B cell (primary cell): ENCODE measurements around the gene CEACAM3. TPM values are rescaled to one million over a fixed set of nuclear protein-coding genes. Genes with fewer than 3 reads are reported as not detected.

ENCODE experiments used
- ATAC-seq: fragments of 200-7000 bp; cut with Tn5 transposase; one replicate; pipeline ENCODE4 v1.10.0; 2021; ENCODE audit warnings: low read depth, mild to moderate bottlenecking, moderate number of reproducible peaks, moderate library complexity
- CTCF ChIA-PET: fragments of 350-600 bp; sonication (Branson Sonifier 250); formaldehyde crosslinking; loops from one replicate; lab custom pipeline; 2021; ENCODE audit warnings: antibody characterized with exemption, inconsistent platforms; lab: Charles Lee
- POLR2A ChIA-PET: fragments of 350-600 bp; sonication (Branson Sonifier 250); formaldehyde crosslinking; loops from one replicate; lab custom pipeline; 2021; ENCODE audit warnings: antibody characterized with exemption; lab: Charles Lee
- DNase-seq: peaks from one replicate; pipeline ENCODE4 v3.0.0; 2013
- H2AFZ ChIP-seq: 2 replicates; pipeline ENCODE4 v1.6.1; 2012; ENCODE audit warnings: mild to moderate bottlenecking, low read depth, low read length; ENCODE audit not compliant: insufficient read depth, poor library complexity, severe bottlenecking
- H3K27ac ChIP-seq, 2 donors: 1 replicate in 1 of 2; 2 replicates in 1 of 2; pipeline ENCODE4 v1.5.1; 2012 to 2013; ENCODE audit warnings: low read length in 2 of 2, mild to moderate bottlenecking in 2 of 2, moderate library complexity in 1 of 2
- H3K27me3 ChIP-seq, 4 experiments: fragments of 200-600 bp in 1 of 4; sonication (generic) in 1 of 4; replicated peaks in 1 of 4; 1 replicate in 2 of 4; 2 replicates in 2 of 4; pipeline versions ENCODE4 v1.6.1 to v1.7.0; 2013 to 2016; ENCODE audit warnings: low read length in 3 of 4, mild to moderate bottlenecking in 2 of 4, mixed read lengths in 1 of 4, moderate library complexity in 1 of 4; ENCODE audit not compliant: insufficient read depth in 4 of 4, control insufficient read depth in 3 of 4; ENCODE audit errors: control extremely low read depth in 1 of 4
- H3K36me3 ChIP-seq, 2 experiments: replicated peaks in 1 of 2; 1 replicate in 1 of 2; 2 replicates in 1 of 2; pipeline versions ENCODE4 v1.6.1 to v1.7.1; 2013; ENCODE audit warnings: low read length in 1 of 2; ENCODE audit not compliant: insufficient read depth in 2 of 2, control insufficient read depth in 1 of 2; ENCODE audit errors: control extremely low read depth in 1 of 2, extremely low read depth in 1 of 2
- H3K4me1 ChIP-seq, 2 donors: fragments of 200-600 bp in 1 of 2; sonication (generic) in 1 of 2; 1 replicate in 1 of 2; 2 replicates in 1 of 2; pipeline versions ENCODE4 v1.5.1 to v1.6.1; 2013 to 2017; ENCODE audit warnings: low read length in 2 of 2; ENCODE audit not compliant: control insufficient read depth in 2 of 2, insufficient read depth in 2 of 2
- H3K4me2 ChIP-seq: replicated peaks from 2 replicates; pipeline ENCODE3; 2012; ENCODE audit warnings: mild to moderate bottlenecking, low read depth, low read length; ENCODE audit not compliant: poor library complexity, severe bottlenecking
- H3K4me3 ChIP-seq, 5 experiments: fragments of 200-600 bp in 1 of 5; sonication (generic) in 1 of 5; 1 replicate in 3 of 5; 2 replicates in 2 of 5; pipeline versions ENCODE4 v1.5.1 to v1.7.0; 2011 to 2016; ENCODE audit warnings: low read length in 4 of 5, mild to moderate bottlenecking in 4 of 5, low read depth in 2 of 5, control low read depth in 1 of 5, moderate library complexity in 1 of 5; ENCODE audit not compliant: insufficient read depth in 1 of 5; ENCODE audit errors: control extremely low read depth in 1 of 5, extremely low read depth in 1 of 5
- H3K79me2 ChIP-seq: fragments of 200-600 bp; sonication (generic); one replicate; pipeline ENCODE4 v1.6.0; 2016; ENCODE audit warnings: low read length; ENCODE audit not compliant: control insufficient read depth, insufficient read depth
- H3K9ac ChIP-seq: fragments of 200-600 bp; sonication (generic); 2 replicates; pipeline ENCODE4 v1.6.1; 2017; ENCODE audit warnings: mild to moderate bottlenecking, low read length, moderate library complexity
- H3K9me3 ChIP-seq, 3 donors: one replicate each; pipeline versions ENCODE4 v1.6.1 to v1.7.1; 2013; ENCODE audit warnings: low read length in 2 of 3; ENCODE audit not compliant: control insufficient read depth in 2 of 3, insufficient read depth in 1 of 3; ENCODE audit errors: control extremely low read depth in 1 of 3
- H4K20me1 ChIP-seq: 2 replicates; pipeline ENCODE4 v1.6.0; 2012; ENCODE audit warnings: mild to moderate bottlenecking, low read length; ENCODE audit not compliant: insufficient read depth, control insufficient read depth, poor library complexity, severe bottlenecking
- H3K27ac Mint-ChIP-seq: one replicate; pipeline ENCODE4 v1.8.0; 2021; ENCODE audit warnings: mixed read lengths
- H3K27me3 Mint-ChIP-seq: one replicate; pipeline ENCODE4 v1.8.0; 2021; ENCODE audit warnings: mixed read lengths
- H3K4me1 Mint-ChIP-seq: one replicate; pipeline ENCODE4 v1.8.0; 2021; ENCODE audit warnings: mixed read lengths
- H3K4me3 Mint-ChIP-seq: one replicate; pipeline ENCODE4 v1.8.0; 2021; ENCODE audit warnings: mixed read lengths
- H3K9me3 Mint-ChIP-seq: one replicate; pipeline ENCODE4 v1.8.0; 2022; ENCODE audit warnings: mixed read lengths; ENCODE audit not compliant: insufficient read depth
- CTCF ChIP-seq: fragments of 200-600 bp; IDR thresholded peaks from one replicate; pipeline ENCODE4 v1.8.0; 2022; ENCODE audit warnings: antibody characterized with exemption, mild to moderate bottlenecking
- EZH2 ChIP-seq: IDR thresholded peaks from 2 replicates; pipeline ENCODE4 v1.6.1; 2012; ENCODE audit warnings: borderline replicate concordance, low read depth, mild to moderate bottlenecking, moderate library complexity, low read length; ENCODE audit not compliant: insufficient read depth, poor library complexity, severe bottlenecking
- WGBS: methylation state at CpG from one replicate; pipeline ENCODE4 v1.1.5; 2013; ENCODE audit warnings: missing lambda C conversion rate; ENCODE audit not compliant: insufficient coverage; 5-methylcytosine and 5-hydroxymethylcytosine counted together
- intact Hi-C: fragments of 100-400 bp; cut with micrococcal nuclease; formaldehyde crosslinking; loops from one replicate; pipeline ENCODE4 v1.10.0; 2022
- polyA plus RNA-seq: library from polyadenylated mRNA; depleted of rRNA; stranded (reverse); fragments of >200 nt; gene quantifications from 2 replicates; pipeline ENCODE4 v1.2.3, GENCODE V29; 2012
- total RNA-seq, 2 donors: library from RNA; stranded (reverse); fragments of 120-200 nt in 1 of 2; gene quantifications; 1 replicate in 1 of 2; 2 replicates in 1 of 2; pipeline versions ENCODE4 v1.2.3 to v1.2.4, GENCODE V29; 2013 to 2022

CEACAM3 gene
- total and polyA plus RNA-seq, 2 donors (not counting 1 experiment from before 2014, with no cell fraction given) = not detected

GRCh38 chr19:41801792-41802211, 5.4 kb downstream of the CEACAM3 start:
- peaks cover 4% of the 10 kb centered on the region for H3K9me3 Mint-ChIP-seq
- no peak for TF ChIP-seq EZH2
- no peak for TF ChIP-seq CTCF
- ChIA-PET CTCF (interaction anchor here (0.9 to 7.1 kb wide), 6 partner anchors 8 to 49 kb away, joined by 3 to 63 read pairs (median 19); partner anchors contain the start of gene CEACAM3), POLR2A (no interaction called here)
- H3K36me3 ChIP-seq = no peaks in the 10 kb centered on the region
- no peaks in the 10 kb centered on the region for H3K27me3 ChIP-seq
- H3K4me2 ChIP-seq = peak overlapping the region; percentile 55
- H3K9me3 ChIP-seq = peaks cover 0 to 5% (median 0%) of the 10 kb centered on the region in 3 donors
- no peaks in the 10 kb centered on the region for H4K20me1 ChIP-seq
- H3K4me1 Mint-ChIP-seq = peaks cover 41% of the 10 kb centered on the region
- peaks cover 29 to 46% of the 10 kb centered on the region in 2 donors for H3K4me1 ChIP-seq
- no peaks in the 10 kb centered on the region for H3K79me2 ChIP-seq
- H3K9ac ChIP-seq = peak overlapping the region; percentile 25
- ATAC-seq (peak; percentile 53), DNase-seq (peak; percentile 68)
- H3K27ac ChIP-seq = peak overlapping the region; percentile 37 to 81
- no peaks in the 10 kb centered on the region for H3K27me3 Mint-ChIP-seq
- H3K27ac Mint-ChIP-seq = peak overlapping the region; percentile 86
- intact Hi-C loops = no loop called here
- peak overlapping the region; percentile 50 for H3K4me3 Mint-ChIP-seq
- WGBS = 36% methylated on average over 1 of the region's 2 CpGs
- peak overlapping the region; percentile 58 for H2AFZ ChIP-seq
- H3K4me3 ChIP-seq = peak overlapping the region in 2 of 5 experiments; percentile 1 to 15

- H3K4me3 Mint-ChIP-seq = peak overlapping the region; percentile 50
Observed at GRCh38 chr19:41802770-41803169, 6.4 kb downstream of the CEACAM3 start.

More at GRCh38 chr19:41802770-41803169, 6.4 kb downstream of the CEACAM3 start:
- Histone ChIP-seq H3K9ac (peak overlapping the region; percentile 25), H3K9me3 (peaks cover 0 to 5% (median 0%) of the 10 kb centered on the region in 3 donors), H4K20me1 (no peaks in the 10 kb centered on the region), H2AFZ (peak overlapping the region; percentile 34), H3K4me2 (peak overlapping the region; percentile 55), H3K4me1 (peaks cover 29 to 46% of the 10 kb centered on the region in 2 donors), H3K79me2 (no peaks in the 10 kb centered on the region), H3K27me3 (no peaks in the 10 kb centered on the region), H3K27ac (peak overlapping the region; percentile 37 to 81), H3K4me3 (no peak overlapping the region), H3K36me3 (no peaks in the 10 kb centered on the region)
- ChIA-PET CTCF (interaction anchor here (2.5 to 7.1 kb wide), 6 partner anchors 9 to 50 kb away, joined by 7 to 63 read pairs (median 19); partner anchors contain the start of gene CEACAM3), POLR2A (interaction anchor here (1.2 kb wide), 1 partner anchor 8 kb away, joined by 5 read pairs; no protein-coding TSS in a partner anchor)
- intact Hi-C loops = no loop called here
- no peaks in the 10 kb centered on the region for H3K27me3 Mint-ChIP-seq
- peak; percentile 40 for ATAC-seq
- DNase-seq = peak; percentile 43
- peaks cover 41% of the 10 kb centered on the region for H3K4me1 Mint-ChIP-seq
- peaks cover 4% of the 10 kb centered on the region for H3K9me3 Mint-ChIP-seq
- peak overlapping the region; percentile 86 for H3K27ac Mint-ChIP-seq
- 41% methylated on average over 2 of the region's 2 CpGs for WGBS
- TF ChIP-seq CTCF (no peak), EZH2 (no peak)
